ENCODE data around the gene CRACR2B.
A peak's percentile ranks its signal among the peaks of the same experiment; 100 is the strongest.

Gene CRACR2B

DNA sequence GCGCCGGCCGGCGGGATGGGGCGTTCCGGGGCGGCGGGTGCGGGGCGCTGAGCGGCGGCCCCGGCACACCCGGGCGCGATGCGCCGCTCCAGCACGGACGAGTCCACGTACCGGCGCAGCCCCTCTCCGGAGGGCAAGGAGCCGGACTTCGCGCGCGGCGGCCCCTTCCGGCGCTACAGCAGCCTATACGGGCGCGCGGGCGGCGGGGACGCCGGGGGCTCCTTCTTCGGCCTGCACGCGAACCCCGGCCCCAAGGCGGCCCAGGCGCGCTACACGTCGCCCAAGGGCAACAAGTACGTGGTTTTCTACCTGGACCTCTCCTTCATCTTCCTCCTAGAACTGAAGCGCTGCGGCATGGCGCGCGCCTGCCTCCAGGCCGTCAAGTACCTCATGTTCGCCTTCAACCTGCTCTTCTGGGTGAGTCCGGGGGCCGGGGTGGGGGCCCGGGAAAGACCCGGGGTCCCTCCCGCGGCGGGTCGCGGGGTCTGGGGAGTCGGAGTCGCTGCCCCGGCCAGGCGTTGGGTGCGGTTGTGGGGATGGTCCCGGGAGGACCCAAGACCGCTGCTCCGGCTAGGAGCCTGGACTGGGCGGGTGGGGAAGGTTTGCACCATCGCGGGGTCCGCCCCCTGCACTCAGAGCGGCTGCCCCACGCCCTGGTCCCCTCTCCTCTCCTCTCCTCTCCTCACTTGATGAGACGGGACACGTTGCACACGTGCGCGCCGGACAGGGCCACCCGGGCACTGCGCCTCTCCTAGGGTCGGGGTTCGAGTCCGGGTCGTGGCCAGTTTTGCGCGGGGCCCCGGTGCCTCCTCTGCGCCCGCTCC lies 22.4 kb downstream of the CRACR2B start:
- Histone ChIP-seq H3K27ac (no peak overlapping the region), H3K9me3 (ENCODE audit: severe bottlenecking) (no peaks in the 10 kb centered on the region), H3K36me3 (no peaks in the 10 kb centered on the region), H3K27me3 (ENCODE audit: insufficient read depth, low read depth, severe bottlenecking) (no peaks in the 10 kb centered on the region), H3K4me3 (ENCODE audit: low read depth, low read length) (peak overlapping the region; percentile 33)
- DNase-seq, result no peak
- TF ChIP-seq, protein P1, sequence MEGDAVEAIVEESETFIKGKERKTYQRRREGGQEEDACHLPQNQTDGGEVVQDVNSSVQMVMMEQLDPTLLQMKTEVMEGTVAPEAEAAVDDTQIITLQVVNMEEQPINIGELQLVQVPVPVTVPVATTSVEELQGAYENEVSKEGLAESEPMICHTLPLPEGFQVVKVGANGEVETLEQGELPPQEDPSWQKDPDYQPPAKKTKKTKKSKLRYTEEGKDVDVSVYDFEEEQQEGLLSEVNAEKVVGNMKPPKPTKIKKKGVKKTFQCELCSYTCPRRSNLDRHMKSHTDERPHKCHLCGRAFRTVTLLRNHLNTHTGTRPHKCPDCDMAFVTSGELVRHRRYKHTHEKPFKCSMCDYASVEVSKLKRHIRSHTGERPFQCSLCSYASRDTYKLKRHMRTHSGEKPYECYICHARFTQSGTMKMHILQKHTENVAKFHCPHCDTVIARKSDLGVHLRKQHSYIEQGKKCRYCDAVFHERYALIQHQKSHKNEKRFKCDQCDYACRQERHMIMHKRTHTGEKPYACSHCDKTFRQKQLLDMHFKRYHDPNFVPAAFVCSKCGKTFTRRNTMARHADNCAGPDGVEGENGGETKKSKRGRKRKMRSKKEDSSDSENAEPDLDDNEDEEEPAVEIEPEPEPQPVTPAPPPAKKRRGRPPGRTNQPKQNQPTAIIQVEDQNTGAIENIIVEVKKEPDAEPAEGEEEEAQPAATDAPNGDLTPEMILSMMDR (IDR thresholded peaks at IDR 0.05; ENCODE audit: low read depth, low read length), result no peak

DNA sequence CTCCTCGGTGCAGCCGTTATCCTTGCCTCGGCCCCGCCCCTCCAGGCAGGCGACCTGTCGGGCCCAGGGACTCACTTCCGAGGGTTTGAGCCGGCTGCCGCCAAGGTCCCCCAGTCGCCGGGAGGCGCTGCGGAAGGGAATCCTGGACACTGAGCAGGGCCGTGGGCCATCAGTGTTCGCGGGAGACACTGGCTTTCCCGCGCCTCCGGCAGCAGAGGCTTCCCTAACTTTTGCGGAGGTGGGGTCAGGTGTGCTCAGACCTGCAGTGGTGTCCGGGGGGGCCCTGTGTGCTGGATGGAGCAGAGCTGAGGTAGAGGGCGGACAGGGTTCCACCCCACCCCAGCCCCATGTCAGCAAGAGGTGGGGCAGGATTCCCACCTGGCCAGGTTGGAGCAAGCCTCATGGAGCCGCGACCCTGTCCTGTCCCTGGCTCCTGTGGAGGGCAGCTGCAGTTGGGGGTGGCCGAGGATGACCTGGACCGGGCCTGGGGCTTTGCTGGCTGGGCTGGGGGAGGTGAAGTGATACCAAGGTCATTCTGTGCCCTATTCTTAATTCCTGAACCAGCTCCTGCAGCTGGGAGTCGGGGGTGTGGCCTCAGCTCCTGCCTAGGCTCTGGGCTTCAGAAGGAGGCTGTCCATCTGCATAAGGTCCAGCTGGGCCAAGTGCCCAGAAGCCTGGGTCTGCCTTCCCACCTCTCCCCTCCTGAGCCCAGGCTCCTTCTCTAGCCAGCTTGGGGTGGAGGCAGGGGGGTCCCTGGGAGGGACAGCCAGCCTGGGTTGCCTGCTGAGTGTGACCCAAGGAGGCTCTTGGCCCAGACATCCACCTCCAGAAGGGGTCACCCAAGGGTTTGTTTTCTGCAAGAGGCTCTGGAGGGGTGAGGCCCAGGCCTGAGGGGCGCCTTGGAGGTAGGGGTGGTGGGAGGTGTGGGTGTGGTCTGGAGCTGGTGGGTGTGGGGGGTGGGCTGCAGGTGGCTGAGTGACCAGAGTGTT lies 23.4 kb downstream of the CRACR2B start:
- Histone ChIP-seq H3K27me3 (ENCODE audit: insufficient read depth, low read depth, severe bottlenecking) (no peaks in the 10 kb centered on the region), H3K4me3 (ENCODE audit: low read depth, low read length) (peak overlapping the region; percentile 33), H3K36me3 (no peaks in the 10 kb centered on the region), H3K9me3 (ENCODE audit: severe bottlenecking) (no peaks in the 10 kb centered on the region), H3K27ac (no peak overlapping the region)
- TF ChIP-seq, protein P1 (IDR thresholded peaks at IDR 0.05; ENCODE audit: low read depth, low read length), result peak; percentile 64
- DNase-seq, result peak; percentile 75

GRCh38 chr11:852762-853161 lies 25.0 kb downstream of the CRACR2B start:
- TF ChIP-seq, protein P1 (IDR thresholded peaks at IDR 0.05; ENCODE audit: low read depth, low read length), result no peak
- Histone ChIP-seq H3K27ac (no peak overlapping the region), H3K27me3 (ENCODE audit: insufficient read depth, low read depth, severe bottlenecking) (no peaks in the 10 kb centered on the region), H3K9me3 (ENCODE audit: severe bottlenecking) (no peaks in the 10 kb centered on the region), H3K4me3 (ENCODE audit: low read depth, low read length) (no peak overlapping the region), H3K36me3 (no peaks in the 10 kb centered on the region)
- DNase-seq, result no peak

DNA sequence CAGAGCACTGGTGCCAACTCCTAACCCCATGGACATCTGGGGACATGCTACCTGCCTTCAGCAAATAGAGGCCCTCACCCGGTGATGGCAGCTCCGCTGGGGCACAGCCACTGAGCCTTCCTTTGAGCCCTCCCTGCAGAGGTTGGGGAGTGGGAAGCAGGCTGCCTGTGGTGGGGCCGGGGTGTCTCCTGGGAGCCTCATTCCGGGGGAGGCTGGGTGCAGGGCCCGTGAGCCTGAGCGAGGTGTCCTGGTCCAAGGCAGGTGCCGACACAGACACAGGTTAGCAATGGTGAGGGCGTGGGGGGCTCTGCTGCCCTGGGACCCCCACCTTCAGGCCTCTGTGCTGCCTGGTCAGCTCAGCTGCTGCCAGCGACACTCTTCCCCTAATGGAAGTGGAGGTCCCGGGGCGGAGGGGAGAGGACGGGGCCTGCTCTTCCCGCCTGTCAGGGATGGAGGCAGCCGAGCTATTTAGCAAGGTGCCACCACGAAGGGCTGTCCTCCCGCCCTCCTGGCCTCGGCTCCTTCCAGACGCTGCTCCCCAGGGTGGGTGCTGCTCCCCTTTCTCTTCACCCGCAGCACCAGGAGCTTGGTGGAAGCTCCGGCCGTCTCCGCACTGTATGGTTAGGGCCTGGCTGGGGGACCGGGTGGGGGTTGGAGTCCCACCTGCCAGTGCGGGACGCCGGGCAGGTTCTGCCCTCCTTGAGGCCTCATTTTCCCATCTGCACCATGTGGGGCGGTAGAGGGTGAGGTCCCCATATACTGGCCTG lies 26.1 kb downstream of the CRACR2B start:
- Histone ChIP-seq H3K27ac (no peak overlapping the region), H3K27me3 (ENCODE audit: insufficient read depth, low read depth, severe bottlenecking) (no peaks in the 10 kb centered on the region), H3K9me3 (ENCODE audit: severe bottlenecking) (no peaks in the 10 kb centered on the region), H3K4me3 (ENCODE audit: low read depth, low read length) (no peak overlapping the region), H3K36me3 (no peaks in the 10 kb centered on the region)
- TF ChIP-seq, protein P1 (IDR thresholded peaks at IDR 0.05; ENCODE audit: low read depth, low read length), result no peak
- DNase-seq, result no peak

DNA sequence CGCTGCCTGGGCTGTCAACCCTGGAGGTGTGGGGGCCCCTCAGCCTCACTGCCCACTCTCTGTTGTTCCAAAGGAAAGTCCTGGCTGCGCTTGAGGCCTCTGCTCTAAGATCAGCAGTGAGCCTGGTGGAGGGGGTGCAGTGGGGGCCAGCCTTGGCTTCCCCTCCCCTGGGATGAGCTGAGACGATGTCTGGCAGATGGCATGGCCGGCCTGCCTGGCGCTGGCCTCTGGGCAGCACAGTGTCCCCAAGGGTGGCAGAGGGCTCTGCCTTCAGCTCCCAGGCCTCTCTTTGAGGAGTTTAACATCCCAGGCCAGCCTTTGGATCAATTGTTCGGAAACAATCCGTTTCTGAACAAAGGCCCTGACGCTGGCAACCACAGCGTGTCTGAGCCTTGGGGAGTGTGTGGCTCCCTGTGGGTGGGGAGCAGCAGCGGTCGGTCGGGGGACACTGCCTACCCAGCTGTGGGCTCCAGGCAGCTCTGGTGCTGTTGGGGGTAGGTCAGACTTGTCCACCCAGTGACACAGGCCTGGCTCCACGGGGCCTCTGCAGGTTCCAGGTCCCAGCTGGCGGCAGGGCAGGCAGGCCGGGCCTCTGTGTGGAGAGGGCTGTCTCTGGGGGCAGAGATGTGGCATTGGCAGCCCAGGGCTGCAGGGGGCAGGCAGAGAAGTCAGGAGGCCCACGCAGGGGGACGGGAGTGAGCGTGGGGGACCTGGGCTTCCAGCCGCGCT lies 27.0 kb downstream of the CRACR2B start:
- TF ChIP-seq, protein P1 (IDR thresholded peaks at IDR 0.05; ENCODE audit: low read depth, low read length), result no peak
- no peak overlapping the region for H3K4me3 ChIP-seq (ENCODE audit: low read depth, low read length)
- peak overlapping the region; percentile 28 for H3K27ac ChIP-seq
- no peaks in the 10 kb centered on the region for H3K27me3 ChIP-seq (ENCODE audit: insufficient read depth, low read depth, severe bottlenecking)
- no peak for DNase-seq
- no peaks in the 10 kb centered on the region for H3K9me3 ChIP-seq (ENCODE audit: severe bottlenecking)
- H3K36me3 ChIP-seq, result no peaks in the 10 kb centered on the region

All from WERI-Rb-1 (cell line).